HG03103 (cell line): ENCODE results near the gene NAA40.
"Not testable (repeated sequence)": the region's sequence is repeated elsewhere in the genome, so short reads cannot be mapped to it uniquely, and the experiment has no call there.

Experiments used
- ATAC-seq: cut with Tn5 transposase; IDR thresholded peaks from one replicate; pipeline ENCODE4 v1.9.1; 2021; ENCODE audit warnings: low read depth; ENCODE audit not compliant: unreplicated experiment

The NAA40 gene

GRCh38 chr11:63937713-63938478 is 906 bp upstream of the NAA40 start:
- ATAC-seq, result peak; percentile 17

DNA sequence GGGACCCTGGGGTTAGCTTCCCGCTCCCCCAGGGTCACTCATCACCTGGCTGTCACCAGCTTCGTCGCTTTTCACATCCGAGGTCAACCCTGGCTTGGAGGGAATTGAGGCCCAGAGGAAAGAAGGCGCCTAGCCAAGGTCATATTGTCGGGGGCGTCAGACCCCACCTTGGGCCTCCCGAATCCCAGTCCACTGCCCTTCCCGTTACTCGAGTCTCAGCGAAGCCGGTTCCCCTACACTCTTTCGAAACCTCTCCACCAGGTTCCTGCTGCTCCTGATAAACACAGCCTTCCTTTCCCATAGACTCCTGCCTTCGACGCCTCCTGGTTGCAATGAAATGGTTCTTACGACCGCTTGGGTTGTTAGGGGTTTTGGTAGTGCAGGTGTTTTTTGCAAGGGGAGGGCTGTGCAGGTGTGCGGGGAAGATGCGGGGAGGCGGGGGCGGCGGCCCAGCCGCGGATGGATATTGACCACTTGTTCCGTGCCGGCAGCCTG is 642 bp downstream of the NAA40 start:
- no peak for ATAC-seq

DNA sequence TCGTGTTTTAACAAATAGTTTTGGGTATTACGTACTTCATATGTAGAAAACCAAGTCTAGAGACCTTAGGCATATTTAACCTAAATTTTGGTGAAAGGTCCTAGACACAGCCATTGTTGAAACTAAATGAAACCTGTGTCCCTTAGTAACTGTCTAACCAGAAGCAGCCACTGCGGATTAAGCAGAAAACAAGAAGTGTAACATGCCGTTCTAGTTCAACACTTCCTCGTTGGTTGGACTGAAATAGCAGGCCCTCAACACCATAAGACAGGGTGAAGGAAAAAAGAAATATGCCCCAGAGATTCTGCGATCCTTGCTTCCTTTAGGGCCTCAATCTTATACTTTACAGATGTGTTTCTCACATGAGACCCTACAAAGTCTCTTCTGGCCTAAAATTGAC is 2.0 kb downstream of the NAA40 start:
- ATAC-seq, result no peak

DNA sequence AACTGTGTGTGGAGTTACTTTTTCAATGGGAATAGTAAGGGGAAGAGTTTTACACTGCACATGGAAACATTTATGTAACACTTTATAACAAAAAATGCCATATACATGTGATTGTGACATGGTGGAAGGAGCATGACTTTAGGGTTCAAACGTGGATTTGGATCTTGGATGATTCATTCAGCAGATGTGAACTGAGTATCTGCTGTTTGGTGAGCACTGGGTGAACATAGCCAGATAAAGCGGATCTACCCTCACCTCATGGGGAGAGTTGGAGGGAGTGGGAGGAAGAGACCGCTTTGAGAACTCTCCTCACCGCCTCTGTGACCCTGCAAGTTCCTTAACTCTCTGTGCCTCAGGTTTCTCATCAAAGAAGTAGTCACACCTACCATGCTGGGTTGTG is 3.1 kb downstream of the NAA40 start:
- no peak for ATAC-seq

DNA sequence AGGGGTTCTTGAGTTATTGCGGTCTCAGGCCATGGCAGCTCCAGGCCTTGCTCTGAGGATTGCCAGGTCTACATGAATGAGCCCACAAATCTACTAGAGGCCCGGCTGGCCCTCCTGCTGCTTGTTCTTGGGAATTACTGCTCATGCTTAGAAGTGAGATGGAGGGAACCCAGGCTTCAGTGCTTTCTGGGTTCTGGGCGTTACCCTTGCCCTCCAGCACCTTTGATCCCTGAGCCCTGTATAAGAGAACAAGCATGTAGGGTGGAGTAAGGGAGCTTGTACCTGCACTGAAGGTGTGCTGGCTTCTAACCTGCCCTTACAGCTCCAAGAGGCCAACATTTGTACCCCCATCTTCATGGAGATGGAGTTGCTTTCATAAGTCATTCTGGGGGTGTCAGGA is 4.0 kb downstream of the NAA40 start:
- no peak for ATAC-seq

- no peak for ATAC-seq
These were observed 6.2 kb downstream of the NAA40 start for GRCh38 chr11:63944987-63945386.

DNA sequence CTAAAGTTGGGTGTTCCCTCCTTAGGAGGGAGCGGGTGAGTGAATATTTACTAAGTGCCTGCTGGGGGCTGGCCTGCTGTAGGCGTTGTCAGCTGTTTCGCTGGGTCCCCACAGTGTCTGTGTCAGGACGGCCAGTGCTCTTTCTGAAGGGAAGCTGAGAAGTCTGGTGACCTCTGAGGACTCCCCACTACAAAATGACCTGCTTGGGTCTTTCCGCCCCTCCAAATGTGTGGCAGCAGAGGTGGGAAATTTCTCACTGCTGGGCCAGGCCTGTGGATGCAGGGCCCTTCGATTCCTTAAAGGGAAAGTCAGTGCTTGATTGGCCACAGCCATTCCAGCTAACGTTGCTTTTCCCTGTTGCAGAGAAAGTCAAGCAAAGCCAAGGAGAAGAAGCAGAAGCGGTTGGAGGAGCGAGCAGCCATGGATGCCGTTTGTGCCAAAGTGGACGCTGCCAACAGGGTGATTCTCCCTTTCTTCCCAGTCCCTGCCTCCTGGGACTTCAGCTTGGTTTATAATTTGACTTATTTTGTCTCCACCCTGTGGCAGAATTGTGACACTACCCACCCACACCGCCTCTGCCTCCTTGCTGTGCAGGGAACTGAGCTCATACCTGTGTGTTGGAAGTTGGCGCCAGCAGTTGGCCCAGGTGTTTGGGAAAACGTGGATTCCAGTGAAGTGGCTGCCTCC is 6.8 kb downstream of the NAA40 start:
- ATAC-seq, result no peak

DNA sequence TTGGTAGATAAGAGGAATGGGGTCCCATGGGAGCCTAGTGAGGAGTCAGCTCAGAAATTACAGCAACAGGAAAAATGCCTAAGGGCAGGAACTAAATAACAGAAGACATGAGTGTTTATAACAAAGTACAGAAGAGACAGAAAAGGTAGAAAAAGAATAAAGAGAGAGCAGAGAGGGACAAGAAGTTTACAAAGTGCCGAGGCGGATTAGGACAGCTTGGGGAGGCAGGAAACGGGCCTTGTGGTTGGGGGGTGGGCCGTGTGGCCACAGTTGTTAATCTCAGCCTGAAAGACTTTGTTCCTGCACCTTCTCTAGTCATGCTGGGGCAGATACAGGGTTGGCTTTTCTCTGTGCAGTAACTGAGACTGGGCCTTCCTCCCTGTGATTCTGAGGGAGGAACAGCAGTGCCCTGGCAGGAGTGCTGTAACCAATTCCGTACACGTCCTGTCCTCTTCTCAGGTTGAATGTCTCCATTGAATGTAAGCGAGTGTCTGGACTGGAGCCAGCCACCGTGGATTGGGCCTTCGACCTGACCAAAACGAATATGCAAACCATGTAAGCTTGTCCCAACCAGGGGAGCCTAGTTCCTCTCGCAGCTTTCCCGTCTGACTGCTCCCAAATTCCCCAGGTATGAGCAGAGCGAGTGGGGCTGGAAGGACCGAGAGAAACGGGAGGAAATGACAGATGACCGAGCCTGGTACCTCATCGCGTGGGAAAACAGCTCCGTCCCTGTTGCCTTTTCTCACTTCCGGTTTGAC is 13.2 kb downstream of the NAA40 start:
- ATAC-seq, result no peak

- no peak for ATAC-seq
These were observed 13.8 kb downstream of the NAA40 start for GRCh38 chr11:63952570-63952969.

DNA sequence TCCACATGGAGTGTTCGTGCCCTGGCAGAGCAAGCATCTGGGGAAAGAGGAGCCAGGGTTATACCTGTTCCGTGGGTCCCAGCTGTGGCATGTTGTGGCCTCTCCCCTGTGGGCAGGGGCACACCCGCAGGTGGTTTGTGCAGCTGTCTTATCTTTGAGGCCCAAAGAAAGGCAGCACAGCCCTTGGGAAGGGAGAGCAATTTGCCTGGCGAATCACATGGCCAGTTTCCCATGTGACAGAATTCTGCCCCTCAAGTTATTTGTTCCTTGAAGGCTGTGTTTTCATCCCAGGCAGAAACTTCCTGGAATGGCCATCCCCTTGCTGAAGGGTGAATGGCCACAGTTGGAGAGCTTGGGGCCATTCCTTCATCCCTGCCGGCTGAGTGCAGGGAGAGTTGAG is 19.2 kb downstream of the NAA40 start:
- ATAC-seq, result no peak

DNA sequence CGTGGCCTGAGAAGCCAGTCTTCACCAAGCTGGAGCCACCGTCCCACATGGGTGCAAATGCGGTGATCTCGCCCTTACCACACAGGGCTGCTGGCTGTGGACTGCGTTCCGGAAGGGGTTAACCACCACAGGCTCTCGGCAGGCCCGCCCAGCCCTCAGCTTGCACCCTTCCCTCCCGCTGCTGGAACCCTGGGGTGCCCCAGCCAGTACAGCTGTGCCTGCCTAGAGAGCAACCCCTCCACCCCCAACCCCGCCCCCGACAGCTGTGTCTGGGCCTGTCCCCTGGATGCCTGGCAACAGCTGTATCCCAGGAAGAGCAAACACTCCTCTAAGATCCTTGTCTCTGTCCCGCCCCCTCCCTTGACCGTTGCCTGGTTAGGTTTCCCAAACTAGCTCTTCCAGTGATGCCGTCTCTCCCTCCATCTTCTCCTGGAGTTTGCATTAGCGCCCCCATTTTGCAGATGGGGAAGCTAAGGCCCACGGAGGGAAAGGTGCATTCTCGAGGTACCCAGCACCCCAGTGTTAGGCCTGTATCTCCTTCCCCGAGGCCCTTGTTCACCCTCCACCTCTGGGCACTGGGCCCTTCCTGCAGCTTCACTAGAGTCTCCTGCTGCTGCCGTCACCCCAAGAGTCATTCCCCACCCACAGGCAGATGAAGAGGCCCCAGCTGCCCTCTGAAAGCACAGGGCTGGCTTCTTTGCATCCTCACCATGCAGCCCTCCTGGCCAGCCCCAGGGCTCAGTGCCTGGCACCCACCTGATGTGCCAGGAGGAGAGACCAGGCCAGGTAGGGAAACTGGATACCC is 23.0 kb downstream of the NAA40 start:
- ATAC-seq, result no peak

GRCh38 chr11:63963895-63964294 is 25.1 kb downstream of the NAA40 start:
- not testable (repeated sequence) for ATAC-seq

- ATAC-seq, result no peak
These were observed 27.6 kb downstream of the NAA40 start for GRCh38 chr11:63966444-63966843.

DNA sequence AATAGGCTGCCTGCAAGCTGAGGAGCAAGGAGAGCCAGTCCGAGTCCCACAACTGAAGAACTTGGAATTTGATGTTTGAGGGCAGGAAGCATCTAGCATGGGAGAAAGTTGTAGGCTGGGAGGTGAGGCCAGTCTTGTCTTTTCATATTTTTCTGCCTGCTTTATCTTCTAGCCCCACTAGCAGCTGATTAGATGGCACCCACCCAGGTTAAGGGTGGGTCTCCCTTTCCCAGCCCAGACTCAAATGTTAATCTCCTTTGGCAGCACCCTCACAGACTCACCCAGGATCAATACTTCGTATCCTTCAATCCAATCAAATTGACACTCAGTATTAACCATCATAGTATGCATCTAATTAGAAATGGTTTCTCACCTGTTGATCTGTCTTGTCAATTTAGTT is 30.7 kb downstream of the NAA40 start:
- no peak for ATAC-seq

DNA sequence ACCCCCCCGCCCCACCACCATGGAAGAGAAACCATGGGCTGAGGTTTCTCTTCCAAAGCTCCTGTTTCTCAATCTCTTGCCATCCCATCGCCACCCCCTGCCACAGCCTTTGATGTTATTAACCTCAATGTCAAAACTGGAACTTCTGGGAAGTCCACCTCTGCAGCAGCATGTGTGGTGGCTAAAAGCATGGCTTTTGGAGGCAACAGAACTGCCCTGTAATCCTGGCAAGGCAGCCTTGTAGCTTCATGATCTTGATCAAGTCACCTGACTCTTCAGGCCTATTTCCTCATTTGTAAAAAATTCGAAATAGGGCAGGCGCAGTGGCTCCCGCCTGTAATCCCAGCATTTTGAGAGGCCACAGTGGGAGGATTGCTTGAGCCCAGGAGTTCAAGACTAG is 32.1 kb downstream of the NAA40 start:
- ATAC-seq, result no peak

DNA sequence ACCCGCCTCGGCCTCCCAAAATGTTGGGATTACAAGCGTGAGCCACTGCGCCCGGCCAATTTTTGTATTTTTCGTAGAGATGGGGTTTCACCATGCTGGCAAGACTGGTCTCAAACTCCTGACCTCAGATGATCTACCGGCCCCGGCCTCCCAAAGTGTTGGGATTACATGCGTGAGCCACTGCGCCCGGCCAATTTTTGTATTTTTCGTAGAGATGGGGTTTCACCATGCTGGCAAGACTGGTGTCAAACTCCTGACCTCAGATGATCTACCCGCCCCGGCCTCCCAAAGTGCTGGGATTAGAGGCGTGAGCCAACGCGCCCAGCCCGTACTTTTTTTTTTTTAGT is 35.1 kb downstream of the NAA40 start:
- ATAC-seq, result not testable (repeated sequence)

- ATAC-seq, result peak; percentile 95
These were observed 35.7 kb downstream of the NAA40 start, which contains the start of gene COX8A for GRCh38 chr11:63974259-63975143. TSS of gene COX8A (plus strand) at chr11:63974620. CDS start at chr11:63974681, 61 bp downstream.

- ATAC-seq, result no peak
These were observed 39.9 kb downstream of the NAA40 start for GRCh38 chr11:63978551-63979239.

GRCh38 chr11:63979426-63979825 is 40.6 kb downstream of the NAA40 start:
- no peak for ATAC-seq
